ENCODE data around the gene ARHGAP18.

Gene ARHGAP18

DNA sequence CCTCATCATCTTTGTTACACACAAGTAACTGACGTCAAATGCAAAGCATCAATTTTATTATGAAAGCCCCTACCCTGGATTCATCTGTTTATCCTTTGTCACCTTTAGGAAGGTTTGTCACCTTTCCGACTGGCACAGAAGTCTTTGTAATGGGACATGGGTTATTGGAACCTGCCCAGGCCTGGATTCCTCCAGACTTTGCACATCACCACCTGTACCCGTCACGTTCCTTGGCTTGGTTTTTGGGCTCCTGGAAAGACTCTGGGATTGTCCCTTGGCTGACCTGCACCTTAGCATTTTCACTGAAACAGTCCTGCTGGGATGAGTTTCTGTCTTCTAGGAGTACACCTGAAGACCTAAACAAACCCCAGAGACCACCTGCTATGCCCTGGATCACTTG is 15.4 kb upstream of the ARHGAP18 start:
- no peak for DNase-seq (ENCODE audit: low read depth, low spot score)

DNA sequence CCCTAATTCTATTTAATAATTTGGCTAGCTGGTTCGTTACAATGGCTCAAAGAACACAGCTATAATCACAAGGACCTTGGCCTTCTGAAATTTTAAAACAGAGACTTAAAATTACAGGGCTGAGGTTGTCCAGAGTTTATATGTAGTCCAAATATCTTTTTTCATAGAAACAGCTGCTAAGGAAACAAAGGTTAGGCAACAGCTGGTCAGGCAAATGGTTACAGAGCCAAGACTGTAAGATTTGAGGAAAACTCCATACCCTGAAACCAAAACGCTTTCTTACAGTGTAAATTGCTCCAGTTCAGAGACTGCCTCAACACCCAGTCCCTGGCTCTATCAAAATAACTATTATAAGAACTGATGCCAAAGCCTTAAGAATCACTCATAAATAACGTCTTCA is 9.7 kb upstream of the ARHGAP18 start:
- no peak for DNase-seq (ENCODE audit: low read depth, low spot score)

DNA sequence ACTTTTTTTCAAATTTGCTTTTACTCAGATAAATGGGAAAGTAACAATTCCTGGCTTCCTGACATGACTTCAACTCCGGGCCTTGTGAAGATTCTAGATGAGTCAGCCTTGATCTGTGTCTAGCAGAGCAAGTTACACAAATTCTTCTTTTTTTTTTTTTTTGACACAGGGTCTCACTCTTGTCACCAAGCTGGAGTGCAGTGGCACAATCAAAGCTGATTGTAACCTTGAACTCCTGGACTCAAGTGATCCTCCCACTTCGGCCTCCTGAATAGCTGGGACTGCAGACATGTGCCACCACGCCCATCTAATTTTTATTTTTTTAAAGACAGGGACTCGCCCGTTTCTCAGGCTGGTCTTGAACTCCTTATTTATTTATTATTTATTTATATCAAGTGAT is 7.3 kb upstream of the ARHGAP18 start:
- no peak for DNase-seq (ENCODE audit: low read depth, low spot score)

DNA sequence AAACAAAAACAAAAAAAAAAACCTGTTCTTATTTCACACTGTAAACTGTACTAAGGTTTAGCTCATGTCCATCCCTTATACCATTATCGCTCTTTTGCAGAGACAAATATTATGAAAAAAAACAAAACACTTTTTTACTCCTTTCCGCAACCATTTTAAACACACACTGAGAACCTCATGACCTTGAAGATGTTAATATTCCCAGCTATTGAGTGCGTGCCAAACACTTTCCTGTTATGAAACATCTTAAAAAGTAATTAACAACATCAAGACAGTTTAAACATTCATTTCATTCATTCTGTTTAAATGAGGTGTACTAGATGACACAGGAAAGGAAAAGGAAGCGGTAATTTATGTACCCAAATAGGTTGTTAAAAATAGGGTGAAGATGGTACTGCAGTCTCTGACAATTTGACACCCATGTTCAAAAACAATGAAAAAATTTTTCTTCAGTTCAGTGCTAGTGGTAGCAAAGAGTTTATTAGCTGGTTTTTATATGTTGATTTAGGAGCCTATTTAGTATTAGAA is 3.9 kb upstream of the ARHGAP18 start:
- DNase-seq (ENCODE audit: low read depth, low spot score): no peak

DNA sequence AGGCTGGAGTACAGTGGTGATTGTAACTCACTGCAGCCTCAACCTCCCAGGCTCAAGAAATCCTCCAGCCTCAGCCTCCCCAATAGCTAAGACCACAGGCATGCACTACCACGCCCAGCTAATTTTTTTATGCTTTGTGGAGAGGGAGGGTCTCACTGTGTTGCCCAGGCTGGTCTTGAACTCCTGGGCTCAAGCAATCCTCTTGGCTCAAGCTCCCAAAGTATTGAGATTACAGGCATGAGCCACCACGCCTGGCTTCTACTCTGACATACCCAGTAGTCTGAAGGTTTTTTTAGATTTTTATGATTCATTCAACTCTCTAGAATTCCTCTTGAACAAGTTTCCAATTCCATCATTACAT is 1.3 kb upstream of the ARHGAP18 start:
- no peak for DNase-seq (ENCODE audit: low read depth, low spot score)

DNA sequence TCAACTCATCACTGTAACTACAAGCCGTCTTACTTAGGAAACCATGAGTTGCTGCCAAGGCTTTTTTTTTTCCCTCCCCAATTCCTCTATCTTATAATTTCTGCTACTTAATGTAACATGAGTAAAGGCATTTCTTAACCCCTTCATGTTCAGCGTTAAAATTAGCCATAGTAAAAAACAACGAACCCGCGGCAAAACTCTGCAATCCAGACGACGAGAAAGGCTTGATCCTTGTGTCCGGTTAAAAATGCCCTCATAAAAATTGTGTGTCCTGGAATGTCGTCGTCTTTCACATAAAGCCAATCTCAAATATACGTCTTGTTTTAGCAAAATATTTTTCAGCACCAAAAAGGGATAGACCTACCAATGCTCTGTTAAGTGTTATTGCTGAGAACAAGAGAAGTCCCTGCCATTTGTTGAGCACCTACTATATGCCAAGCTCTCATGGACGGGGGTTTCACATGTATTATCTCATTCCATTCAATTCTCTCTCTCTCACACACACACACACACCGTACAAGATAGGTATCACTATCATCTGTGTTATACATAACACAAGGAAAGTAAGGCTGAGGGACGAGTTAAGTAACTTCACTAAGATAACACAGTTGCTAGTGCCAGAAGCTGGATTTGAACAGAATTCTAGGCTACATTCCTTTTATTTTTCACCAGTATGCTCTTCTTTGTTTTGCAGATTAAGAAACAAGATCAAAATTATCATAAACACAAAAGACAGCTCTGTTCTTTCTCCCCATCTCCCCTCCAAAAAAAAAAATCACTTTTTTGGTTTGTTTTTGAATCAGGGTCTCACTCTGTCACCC is 683 bp upstream of the ARHGAP18 start:
- no peak for DNase-seq (ENCODE audit: low read depth, low spot score)

DNA sequence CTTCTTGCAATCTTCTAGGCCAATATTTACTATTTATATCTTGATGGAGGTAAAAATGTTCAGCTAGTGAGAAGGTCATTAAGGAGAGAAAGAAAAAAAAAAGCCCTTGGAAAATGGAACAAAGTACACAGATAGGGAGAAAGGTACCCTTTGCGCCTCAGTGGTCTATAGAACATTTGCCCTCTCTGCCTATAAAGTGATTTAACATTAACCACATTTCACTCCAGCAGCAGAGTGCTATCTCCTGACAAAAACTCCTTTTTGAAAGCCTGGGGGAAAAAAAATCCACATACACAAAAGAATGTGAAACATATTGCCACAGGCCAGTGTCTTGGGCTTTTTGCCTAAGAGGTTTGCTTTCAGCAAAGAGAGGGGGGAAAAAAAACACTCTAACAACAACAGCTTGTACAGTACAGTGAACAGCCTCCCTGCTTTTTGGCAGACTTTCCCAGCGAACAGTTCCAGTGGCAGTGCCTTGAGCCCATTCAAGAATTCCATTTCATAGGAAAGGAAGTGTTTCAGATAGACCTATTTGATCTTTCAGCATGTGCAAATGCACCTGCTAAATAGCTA is 695 bp downstream of the ARHGAP18 start:
- DNase-seq (ENCODE audit: low read depth, low spot score): no peak

DNA sequence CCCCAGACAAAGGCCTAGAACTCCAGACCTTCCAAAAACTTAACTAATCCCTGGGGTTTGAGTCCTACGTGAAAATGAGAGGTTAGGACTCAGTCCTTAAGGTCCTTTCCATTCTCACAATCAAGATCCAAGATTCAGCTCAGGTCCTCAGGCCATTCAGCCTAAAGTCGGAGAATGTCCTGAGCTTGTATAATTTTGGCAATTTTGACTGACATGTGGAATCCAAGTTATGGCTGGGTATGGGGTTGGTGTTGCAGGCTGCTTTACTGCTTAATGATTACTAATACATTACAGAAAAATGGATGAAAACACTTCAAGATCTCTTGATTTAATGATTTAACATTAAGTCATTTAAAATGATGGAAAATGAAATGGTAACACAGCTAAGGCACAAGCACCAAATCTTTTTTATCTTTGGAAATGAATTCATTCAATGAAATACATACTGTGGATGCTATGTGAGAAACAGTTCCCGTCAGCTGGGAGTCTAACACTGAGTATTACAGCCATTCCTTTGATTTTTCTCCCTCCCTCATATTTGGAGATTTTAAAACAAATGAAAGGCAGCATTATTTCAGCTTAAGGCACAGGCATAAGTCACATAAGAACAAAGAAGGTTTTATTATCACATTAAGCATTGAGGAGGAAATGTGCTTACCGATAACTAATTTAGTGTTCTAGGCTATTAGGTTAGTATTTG is 1.3 kb downstream of the ARHGAP18 start:
- DNase-seq (ENCODE audit: low read depth, low spot score): no peak

DNA sequence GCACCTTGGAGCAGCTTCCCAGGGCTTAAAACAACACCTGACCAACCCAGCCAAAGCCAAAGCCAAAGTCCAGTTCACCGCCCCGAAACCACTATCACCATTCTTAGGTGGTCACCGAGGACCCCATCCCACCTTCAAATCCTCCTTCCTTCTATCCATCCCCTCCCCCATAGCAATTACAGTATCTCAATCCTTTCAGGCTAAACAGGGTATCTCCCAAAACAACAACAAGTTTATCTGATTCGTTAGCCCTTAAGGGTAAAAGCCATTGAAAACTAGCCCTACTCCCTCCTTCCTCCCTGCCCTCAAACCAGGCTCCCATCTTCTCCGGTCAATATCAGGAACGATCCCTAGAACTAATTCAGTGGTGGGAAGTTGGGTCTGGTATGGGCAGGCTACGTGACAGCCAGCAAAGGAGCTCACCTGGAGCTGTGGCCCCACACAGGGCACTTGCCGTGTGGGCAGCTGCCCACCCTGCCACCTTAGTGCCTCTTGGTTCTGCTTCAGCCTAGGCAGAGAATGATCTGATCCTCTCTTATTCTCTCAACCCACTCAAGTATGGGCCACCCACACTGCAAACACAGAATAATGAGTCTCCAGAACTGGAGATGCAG is 2.0 kb downstream of the ARHGAP18 start:
- no peak for DNase-seq (ENCODE audit: low read depth, low spot score)

DNA sequence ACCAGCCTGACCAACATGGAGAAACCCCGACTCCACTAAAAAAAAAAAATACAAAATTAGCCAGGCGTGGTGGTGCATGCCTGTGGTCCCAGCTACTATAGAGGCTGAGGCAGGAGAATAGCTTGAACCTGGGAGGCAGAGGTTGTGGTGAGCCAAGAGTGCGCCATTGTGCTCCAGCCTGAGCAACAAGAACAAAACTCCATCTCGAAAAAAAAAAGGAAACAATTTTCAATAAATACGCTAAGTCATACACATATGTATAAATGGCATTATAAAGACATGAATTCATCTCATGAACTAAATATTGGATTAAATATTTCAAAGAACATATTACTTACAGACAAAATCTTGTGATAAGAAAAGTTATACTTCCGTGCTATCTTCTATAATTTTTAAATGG is 2.9 kb downstream of the ARHGAP18 start:
- DNase-seq (ENCODE audit: low read depth, low spot score): no peak

DNA sequence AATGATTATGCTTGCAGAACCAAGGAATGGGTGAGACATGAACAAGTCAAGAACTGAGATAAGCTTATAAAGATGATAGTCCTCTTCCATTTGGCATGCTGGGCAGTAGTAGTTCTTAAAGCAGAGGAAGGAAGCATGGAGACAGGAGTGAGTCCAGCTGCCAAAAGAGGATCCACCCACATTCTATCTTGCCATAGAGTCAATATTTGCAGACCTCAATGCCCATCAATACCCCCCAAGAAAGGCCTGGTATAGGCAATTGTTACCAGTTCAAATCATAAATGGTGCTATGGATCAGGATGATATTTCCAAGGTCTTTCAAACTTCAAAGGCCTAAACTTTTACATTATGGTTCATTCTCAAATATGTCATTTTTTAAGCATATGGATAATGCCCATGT is 4.8 kb downstream of the ARHGAP18 start:
- DNase-seq (ENCODE audit: low read depth, low spot score): no peak

DNA sequence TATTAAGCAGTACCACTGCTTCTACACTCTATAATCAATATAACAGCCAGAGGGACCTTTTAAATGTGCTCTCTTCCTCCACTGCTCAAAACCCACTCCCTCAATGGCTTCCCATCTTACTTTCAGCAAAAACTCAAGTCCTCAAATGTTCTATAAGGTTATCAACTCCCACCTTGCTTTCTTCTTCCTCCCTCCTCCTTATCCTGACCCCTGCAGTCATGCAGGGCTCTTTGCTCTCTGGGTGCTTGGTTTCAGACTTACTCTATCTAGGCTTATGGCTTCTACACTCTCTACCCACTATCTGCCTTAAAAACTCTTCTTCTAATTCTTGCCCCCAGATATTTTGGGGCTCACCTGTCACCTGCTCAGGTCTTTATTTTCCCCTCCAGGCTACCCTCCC is 5.3 kb downstream of the ARHGAP18 start:
- no peak for DNase-seq (ENCODE audit: low read depth, low spot score)

DNA sequence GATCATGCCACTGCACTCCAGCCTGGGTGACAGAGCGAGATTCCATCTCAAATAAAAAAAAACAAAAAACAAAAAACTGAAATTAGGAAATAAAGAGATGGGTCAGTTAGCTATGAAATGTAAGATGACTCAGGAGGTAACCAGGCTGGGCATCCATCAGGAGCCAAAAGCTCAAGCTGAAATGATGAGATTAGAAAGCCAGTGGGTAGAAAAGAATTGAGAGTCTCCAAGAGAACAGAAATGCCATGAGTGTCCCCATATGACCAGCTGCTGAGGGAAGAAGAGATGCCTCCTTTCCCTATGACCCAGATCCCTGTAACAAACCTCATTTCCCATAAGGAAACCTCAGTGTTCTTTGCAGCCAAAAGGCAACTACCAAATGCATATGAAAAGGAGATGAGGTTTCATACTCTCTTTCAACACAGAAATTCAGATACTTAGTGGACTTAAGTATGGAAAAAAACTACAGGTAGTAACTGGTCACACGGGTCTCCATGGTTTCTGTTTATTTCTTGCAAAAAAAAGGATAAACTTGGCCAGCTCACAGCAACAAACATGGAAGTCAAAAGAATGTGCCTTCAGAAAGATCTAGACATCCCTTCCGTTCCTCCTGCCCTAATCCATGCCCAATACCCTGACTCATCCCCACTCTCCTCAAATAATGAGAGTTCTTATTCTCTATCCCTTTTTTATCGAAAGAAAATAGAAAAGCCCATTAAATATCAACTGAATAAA is 8.1 kb downstream of the ARHGAP18 start:
- DNase-seq (ENCODE audit: low read depth, low spot score): no peak

DNA sequence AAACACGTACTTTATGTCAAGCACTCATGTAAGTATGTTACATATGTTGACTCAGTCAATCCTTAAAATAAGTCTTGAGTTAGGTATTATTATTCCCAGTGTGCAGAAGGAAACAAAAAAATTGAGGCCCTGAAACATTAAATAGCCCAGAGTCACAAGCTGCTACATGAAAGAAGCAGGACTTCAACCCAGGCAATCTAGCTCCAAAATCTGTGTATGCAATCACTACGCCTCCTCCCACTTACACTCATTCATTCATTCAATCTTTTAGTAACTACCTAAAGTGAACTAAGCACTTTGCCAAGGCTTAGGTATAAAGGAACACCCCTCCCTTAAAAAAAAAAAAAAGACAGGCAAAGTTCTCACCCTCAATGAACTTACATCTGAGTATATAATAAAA is 9.3 kb downstream of the ARHGAP18 start:
- DNase-seq (ENCODE audit: low read depth, low spot score): no peak

DNA sequence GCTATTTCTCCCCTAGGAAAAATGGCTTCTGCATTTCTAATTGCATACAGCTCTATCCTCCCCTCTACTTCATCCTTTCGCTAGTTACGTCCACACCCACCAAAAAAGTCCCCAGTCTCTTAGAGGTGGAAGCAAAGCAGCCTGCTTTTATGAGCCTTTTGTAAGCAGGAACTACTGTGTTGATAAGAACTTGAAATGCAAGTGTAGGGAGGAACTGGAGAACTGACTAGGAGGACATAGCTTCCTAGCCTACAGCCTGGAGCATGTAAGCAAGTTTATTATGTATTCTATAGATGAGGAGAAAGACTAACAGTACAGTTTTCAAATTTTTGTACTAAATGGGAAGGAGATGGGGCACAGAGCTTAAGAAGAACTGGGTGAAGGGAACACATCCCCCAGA is 10.3 kb downstream of the ARHGAP18 start:
- DNase-seq (ENCODE audit: low read depth, low spot score): no peak

DNA sequence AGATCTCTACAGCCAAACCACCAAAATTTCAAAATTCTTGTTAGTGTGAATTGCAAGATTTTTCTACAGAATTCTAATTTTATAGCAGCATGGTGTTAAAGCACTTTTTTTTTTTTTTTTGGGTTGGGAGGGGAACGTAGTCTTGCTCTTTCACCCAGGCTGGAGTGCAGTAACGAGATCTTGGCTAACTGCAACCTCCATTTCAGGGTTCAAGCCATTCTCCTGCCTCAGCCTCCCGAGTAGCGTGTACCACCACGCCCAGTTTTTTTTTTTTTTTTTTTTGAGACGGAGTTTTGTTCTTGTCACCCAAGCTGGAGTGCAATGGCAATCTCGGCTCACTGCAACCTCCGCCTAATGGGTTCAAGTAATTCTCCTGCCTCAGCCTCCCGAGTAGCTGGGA is 11.5 kb downstream of the ARHGAP18 start:
- DNase-seq (ENCODE audit: low read depth, low spot score): no peak

DNA sequence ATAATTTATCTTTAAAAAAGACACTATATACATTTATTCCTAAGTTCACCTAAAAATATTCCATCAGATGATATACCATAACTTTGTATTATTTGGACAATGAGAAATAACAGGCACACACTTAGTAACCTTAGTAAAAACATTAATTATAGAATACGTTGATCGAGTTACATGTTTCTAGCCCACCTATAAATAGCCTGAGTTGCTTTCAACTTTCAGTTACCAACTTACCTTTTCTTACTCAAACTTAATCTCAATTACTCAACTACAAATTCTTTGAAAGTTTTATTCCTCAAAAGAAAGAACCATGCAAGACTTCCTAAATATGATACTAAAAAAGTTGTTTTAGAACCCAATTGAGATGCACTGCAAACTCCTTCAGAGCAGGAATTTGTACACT is 12.2 kb downstream of the ARHGAP18 start:
- no peak for DNase-seq (ENCODE audit: low read depth, low spot score)

DNA sequence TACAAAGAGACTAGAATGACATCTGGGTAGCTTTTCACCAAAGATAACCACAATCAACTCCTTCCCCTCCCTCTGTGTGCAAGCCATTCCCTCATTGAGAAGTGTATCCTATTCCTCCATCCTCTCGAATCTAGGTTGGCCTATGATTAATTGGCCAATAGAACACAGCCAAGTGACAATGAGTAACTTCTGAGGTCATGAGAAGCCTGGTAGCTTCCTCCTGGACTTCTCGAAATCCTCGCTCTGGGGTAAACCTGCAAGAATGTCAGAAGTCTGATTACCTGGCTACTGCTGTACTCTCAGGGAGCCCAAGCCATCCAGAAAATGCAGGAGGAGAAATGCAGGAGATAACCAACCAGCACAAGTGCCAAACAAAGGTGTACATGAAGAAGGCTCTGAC is 13.1 kb downstream of the ARHGAP18 start:
- DNase-seq (ENCODE audit: low read depth, low spot score): no peak

DNA sequence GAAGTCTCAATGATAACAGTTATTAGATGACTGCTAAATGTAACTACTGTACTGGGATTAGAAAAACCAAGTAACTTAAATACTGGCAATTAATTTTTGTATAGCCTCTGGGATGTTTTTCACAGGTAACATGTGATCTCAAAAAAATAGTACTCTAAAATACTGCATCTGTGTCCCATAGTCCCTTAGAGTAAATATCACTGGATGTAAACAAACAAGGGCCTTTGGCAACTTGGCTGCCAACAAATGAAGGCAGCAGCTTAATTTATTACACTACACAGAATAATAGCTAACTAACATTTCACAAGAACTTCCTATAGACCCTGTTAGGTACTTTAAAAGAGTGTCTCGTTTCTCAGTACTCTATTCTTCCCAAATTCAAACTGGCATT is 14.0 kb downstream of the ARHGAP18 start:
- DNase-seq (ENCODE audit: low read depth, low spot score): no peak

DNA sequence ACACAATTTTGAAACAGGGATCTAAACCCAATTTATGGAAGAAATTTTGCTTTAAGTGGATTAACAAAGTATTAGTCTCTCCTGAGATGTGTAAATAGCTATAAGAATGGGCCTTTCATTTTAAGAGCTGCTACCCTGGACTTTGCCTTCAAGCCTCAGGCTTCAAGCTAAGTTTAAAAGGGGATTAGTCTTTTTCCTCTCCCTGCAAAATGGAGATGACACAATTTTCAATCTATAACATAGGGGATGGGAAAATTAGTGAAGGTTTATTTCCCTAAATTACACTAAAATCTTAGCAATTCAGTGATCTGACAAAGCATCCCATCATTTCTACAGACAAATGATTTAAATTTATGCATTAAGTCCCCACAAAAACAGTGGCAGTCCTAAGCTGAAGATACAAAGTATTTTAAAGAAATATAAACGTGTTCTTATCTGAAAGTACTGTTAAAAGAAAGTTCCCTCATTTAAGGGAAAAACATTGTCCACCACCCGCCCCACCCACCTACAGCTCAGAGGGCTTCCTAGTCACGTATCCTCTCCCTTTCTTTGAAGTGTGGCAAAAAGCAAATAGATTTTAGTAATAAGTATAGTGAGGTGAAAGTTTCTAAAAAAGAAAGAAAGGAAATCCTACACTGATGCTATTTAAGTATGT is 14.5 kb downstream of the ARHGAP18 start:
- DNase-seq (ENCODE audit: low read depth, low spot score): no peak

DNA sequence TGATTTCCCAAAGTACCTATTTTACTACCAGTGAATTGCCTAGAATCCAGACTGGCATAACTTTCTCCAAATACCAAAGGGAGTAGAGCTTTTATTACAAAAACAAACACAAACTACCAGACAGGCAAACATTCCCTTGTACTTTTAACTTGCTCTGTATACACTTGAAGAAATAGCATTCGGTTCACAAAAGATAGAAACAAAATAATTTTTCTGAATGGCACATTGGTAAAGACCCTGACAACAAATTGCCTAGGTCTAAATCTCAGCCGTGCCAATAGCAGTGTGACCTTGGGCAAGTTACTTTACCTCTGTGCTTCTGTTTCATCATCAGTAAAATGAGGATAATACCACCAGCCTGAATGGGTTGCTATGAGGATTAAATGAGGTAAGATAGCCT is 15.9 kb downstream of the ARHGAP18 start:
- no peak for DNase-seq (ENCODE audit: low read depth, low spot score)
